Gastroesophageal sphincter (tissue), 4 donors: Measurements from ENCODE around the gene SLC35B2. TPM values are rescaled to one million over a fixed set of nuclear protein-coding genes. Genes with fewer than 3 reads are reported as not detected.

Experiments
- ATAC-seq: fragments of 150-250 bp; one replicate; pipeline ENCODE4 v1.9.1; 2016; ENCODE audit warnings: mild to moderate bottlenecking, moderate library complexity
- H3K27ac ChIP-seq, 4 donors: fragments of 200-600 bp; sonication (generic) in 3 of 4; 1 replicate in 3 of 4; 2 replicates in 1 of 4; pipeline ENCODE4 v1.5.1; 2016 to 2019
- H3K27me3 ChIP-seq: fragments of 200-600 bp; sonication (generic); one replicate; pipeline ENCODE4 v1.5.1; 2019
- H3K36me3 ChIP-seq, 2 donors: fragments of 200-600 bp; sonication (generic); one replicate each; pipeline ENCODE4 v1.5.1; 2019; ENCODE audit warnings: control low read depth in 1 of 2
- H3K4me1 ChIP-seq, 3 donors: fragments of 200-600 bp; sonication (generic); 1 replicate in 2 of 3; 2 replicates in 1 of 3; pipeline ENCODE4 v1.5.1; 2016 to 2019; ENCODE audit warnings: control low read depth in 2 of 3
- H3K4me3 ChIP-seq, 2 donors: fragments of 200-600 bp; sonication (generic); one replicate each; pipeline ENCODE4 v1.5.1; 2019; ENCODE audit warnings: mild to moderate bottlenecking in 1 of 2, moderate library complexity in 1 of 2
- H3K9me3 ChIP-seq, 3 donors: fragments of 200-600 bp; sonication (generic); one replicate each; pipeline ENCODE4 v1.5.1; 2017 to 2019; ENCODE audit warnings: control low read depth in 2 of 3
- CTCF ChIP-seq, 4 experiments: fragments of 200-600 bp in 2 of 4; fragments of 450-650 bp in 2 of 4; sonication (generic) in 1 of 4; IDR thresholded peaks; one replicate each; pipeline ENCODE4 v1.5.1; 2017 to 2019; ENCODE audit warnings: antibody characterized with exemption in 4 of 4, mild to moderate bottlenecking in 2 of 4, moderate library complexity in 2 of 4
- EP300 ChIP-seq: sonication (generic); formaldehyde crosslinking; IDR thresholded peaks from one replicate; pipeline ENCODE4 v1.6.1; 2017; ENCODE audit warnings: antibody characterized with exemption, mild to moderate bottlenecking
- POLR2A ChIP-seq, 2 donors: fragments of 450-650 bp; IDR thresholded peaks; one replicate each; pipeline ENCODE4 v1.6.1; 2017; ENCODE audit warnings: antibody characterized with exemption in 2 of 2, mild to moderate bottlenecking in 2 of 2, moderate library complexity in 1 of 2
- POLR2AphosphoS5 ChIP-seq: sonication (generic); formaldehyde crosslinking; IDR thresholded peaks from one replicate; pipeline ENCODE4 v1.6.1; 2017; ENCODE audit warnings: antibody characterized with exemption
- WGBS, 2 donors: methylation state at CpG; one replicate each; pipeline ENCODE4 v1.1.5; 2018; ENCODE audit warnings: low coverage in 1 of 2; 5-methylcytosine and 5-hydroxymethylcytosine counted together
- total RNA-seq, 4 donors: library from RNA; depleted of rRNA; stranded (reverse); fragments of >200 nt; gene quantifications; one replicate each; pipeline ENCODE4 v1.1.0, GENCODE V29; 2016

The SLC35B2 gene
- total RNA-seq, 4 donors from 2014 or later: 21.3 to 34.0 (median 25.6) TPM

- TF ChIP-seq POLR2A (IDR thresholded peaks at IDR 0.05): no peak
- no peak for TF ChIP-seq POLR2AphosphoS5
- no peak for TF ChIP-seq CTCF (IDR thresholded peaks at IDR 0.05)
- no peak for TF ChIP-seq EP300
- H3K4me1 ChIP-seq: peaks cover 0 to 17% (median 12%) of the 10 kb centered on the region in 3 donors
- no peak overlapping the region for H3K27ac ChIP-seq
- H3K4me3 ChIP-seq: no peak overlapping the region
- peaks cover 29% of the 10 kb centered on the region for H3K27me3 ChIP-seq
- H3K9me3 ChIP-seq: no peaks in the 10 kb centered on the region
- ATAC-seq: no peak
- peaks cover 0 to 54% of the 10 kb centered on the region in 2 donors for H3K36me3 ChIP-seq
- WGBS, 2 donors: 0 to 100% methylated on average over 1 of the region's 7 CpGs
Observed at GRCh38 chr6:44300292-44300823, 43.0 kb upstream of the SLC35B2 start.

- TF ChIP-seq EP300: no peak
- no peak for TF ChIP-seq POLR2AphosphoS5
- no peak for TF ChIP-seq POLR2A (IDR thresholded peaks at IDR 0.05)
- no peak for TF ChIP-seq CTCF (IDR thresholded peaks at IDR 0.05)
- H3K27me3 ChIP-seq: peaks cover 44% of the 10 kb centered on the region
- WGBS, 2 donors: 50 to 76% methylated on average over 1 to 2 of the region's 3 CpGs
- peaks cover 0 to 39% of the 10 kb centered on the region in 2 donors for H3K36me3 ChIP-seq
- ATAC-seq: no peak
- no peak overlapping the region for H3K27ac ChIP-seq
- H3K4me1 ChIP-seq: peaks cover 0 to 17% (median 12%) of the 10 kb centered on the region in 3 donors
- H3K4me3 ChIP-seq: no peak overlapping the region
- H3K9me3 ChIP-seq: no peaks in the 10 kb centered on the region
Observed at GRCh38 chr6:44298864-44299263, 41.5 kb upstream of the SLC35B2 start.

GRCh38 chr6:44298055-44298803 is 40.9 kb upstream of the SLC35B2 start:
- H3K9me3 ChIP-seq: no peaks in the 10 kb centered on the region
- no peak for TF ChIP-seq POLR2A (IDR thresholded peaks at IDR 0.05)
- no peak for TF ChIP-seq EP300
- TF ChIP-seq POLR2AphosphoS5: no peak
- TF ChIP-seq CTCF (IDR thresholded peaks at IDR 0.05): no peak
- peaks cover 51% of the 10 kb centered on the region for H3K27me3 ChIP-seq
- peaks cover 0 to 32% of the 10 kb centered on the region in 2 donors for H3K36me3 ChIP-seq
- H3K4me3 ChIP-seq: peak overlapping the region in 1 of 2 donors; percentile 59
- WGBS, 2 donors: 20 to 44% methylated on average over 1 to 5 of the region's 20 CpGs
- H3K4me1 ChIP-seq: peaks cover 0 to 17% (median 12%) of the 10 kb centered on the region in 3 donors
- H3K27ac ChIP-seq: no peak overlapping the region
- no peak for ATAC-seq

GRCh38 chr6:44297063-44298038 is 40.0 kb upstream of the SLC35B2 start:
- no CpG with 5 or more reads among the region's 86 CpGs for WGBS, 2 donors
- Histone ChIP-seq H3K27me3 (peaks cover 59% of the 10 kb centered on the region), H3K27ac (no peak overlapping the region), H3K9me3 (no peaks in the 10 kb centered on the region), H3K4me1 (peaks cover 0 to 17% (median 12%) of the 10 kb centered on the region in 3 donors), H3K36me3 (peaks cover 0 to 24% of the 10 kb centered on the region in 2 donors), H3K4me3 (peak overlapping the region; percentile 30 to 59)
- ATAC-seq: peak; percentile 80
- no peak for TF ChIP-seq EP300
- TF ChIP-seq POLR2AphosphoS5: peak; percentile 17
- TF ChIP-seq POLR2A (IDR thresholded peaks at IDR 0.05): peak in 1 of 2 donors; percentile 7
